GM21515 (cell line): ENCODE data around the gene C5.

Experiments used
- ATAC-seq: cut with Tn5 transposase; IDR thresholded peaks from one replicate; pipeline ENCODE4 v1.9.1; 2021; ENCODE audit not compliant: unreplicated experiment

The C5 gene

DNA sequence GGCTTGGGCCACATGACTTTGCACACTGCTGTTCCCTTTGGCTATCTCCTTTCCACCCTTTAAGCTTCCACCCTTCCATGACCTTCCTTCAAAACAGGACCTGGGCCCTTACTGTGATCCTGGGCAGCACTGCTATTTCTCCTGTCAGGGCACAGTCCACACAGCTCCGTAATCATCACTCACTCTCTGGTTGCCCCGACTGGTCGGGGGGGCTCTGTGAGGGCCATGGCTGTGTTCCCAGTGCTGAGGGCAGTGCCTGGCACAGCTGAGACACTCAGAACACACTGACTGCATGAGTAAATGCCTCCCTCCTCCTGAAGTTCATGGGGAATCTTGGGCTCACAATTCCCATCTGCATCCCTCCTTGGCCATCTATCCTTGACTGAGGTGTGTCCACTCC lies 135.7 kb downstream of the C5 start:
- ATAC-seq: no peak

DNA sequence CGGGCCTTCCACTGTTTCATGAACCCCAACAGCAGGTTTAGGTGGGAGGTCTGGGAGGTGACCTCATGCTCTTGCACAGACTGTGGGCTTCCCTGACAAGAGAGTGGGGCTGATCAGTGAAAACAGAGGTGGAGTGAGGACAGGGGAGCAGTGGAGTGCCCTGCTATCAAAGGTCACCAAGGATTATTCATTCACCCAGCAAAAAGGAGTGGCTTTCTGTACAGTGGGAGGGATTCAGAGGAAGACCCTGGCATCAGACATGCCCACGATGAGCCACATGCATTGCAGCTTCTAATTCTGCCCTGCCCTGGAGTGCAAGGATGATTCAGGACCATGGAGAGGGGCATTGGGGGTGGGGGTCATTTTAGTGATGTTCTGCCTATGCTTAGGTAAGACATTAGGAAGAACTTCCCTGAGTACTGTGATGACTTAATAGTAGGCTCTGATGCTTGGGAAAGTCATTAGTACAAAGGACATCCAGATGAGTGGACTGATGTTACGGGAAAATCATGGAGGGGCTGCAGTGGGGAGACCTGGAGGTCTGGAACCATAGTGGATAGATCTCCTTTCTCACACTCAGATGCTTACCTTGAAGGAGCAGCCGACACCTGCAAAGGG lies 136.3 kb downstream of the C5 start:
- ATAC-seq: no peak

DNA sequence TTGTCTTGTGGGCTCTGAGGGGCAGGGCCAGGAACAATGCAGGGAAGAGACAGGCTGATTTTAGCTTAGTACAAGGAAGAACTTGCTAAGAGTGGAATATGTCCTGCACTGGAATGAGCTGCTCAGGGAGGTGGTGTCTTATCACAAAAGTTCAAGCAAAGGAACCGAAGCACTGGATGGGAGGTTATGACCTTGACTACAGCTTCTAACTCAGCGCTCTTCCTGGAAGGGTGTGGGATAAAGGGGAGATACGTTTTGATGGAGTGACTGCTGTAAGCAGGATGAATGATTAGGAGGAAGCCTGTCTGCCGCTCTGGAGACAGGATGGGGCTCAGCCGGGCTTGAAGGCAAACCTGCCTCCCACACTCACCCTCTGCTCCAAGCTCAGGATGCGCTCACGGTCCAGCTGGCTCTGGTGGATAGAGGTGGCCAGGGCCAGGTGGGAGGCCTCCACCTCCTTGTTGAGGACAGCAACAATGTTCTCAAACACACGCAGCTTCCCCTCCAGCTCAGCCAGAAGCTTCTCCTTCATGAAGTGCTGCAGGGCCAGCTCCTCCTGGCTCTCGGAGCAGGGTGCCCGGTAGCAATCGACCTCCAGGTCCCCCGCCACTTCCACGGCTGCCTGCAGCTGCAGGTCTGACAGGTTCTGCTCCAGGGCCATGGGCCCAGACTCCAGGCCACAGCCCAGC lies 137.0 kb downstream of the C5 start:
- ATAC-seq: no peak

DNA sequence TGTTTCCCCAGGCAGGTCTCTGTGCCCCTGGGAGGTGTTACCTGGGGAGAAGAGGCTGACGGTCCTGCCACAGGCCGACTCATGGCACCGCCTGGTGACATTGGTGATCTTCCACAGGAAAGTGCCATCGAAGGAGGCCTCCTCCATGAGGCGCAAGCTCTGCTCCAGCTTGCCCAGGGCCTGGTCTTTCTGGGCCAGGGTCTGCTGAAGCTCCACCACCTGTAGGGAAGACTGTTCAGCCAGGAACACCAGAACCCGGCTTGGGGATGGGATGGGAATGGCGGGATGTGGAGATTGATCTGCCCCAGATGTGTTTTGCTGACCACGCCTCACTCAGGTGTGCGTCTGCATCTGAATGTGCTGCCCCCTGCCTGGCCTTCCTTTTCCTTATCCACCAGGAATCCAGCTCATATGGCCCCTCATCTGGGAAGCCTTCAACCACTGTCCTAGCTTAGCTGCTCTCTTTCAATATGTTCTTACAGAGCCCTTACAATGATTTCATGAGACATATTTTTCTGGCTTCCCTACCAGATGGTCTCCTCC lies 138.7 kb downstream of the C5 start:
- no peak for ATAC-seq

DNA sequence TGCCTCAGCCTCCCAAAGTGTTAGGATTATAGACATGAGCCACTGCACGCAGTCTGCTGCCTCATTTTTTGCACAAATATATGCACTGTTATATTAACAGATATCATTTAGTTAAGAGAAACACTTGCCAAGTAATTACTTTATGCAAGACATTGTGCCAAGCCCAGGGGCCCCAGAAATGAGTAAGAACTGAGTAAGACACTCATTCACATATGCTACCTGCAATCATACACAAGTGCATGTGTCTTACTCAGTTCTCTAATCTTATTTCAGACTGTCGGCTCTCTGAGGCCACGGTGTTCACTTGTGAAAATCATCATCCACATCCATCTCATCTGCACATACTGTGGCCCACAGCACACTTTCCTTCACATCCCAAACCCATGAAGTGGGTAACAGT lies 139.4 kb downstream of the C5 start:
- no peak for ATAC-seq

DNA sequence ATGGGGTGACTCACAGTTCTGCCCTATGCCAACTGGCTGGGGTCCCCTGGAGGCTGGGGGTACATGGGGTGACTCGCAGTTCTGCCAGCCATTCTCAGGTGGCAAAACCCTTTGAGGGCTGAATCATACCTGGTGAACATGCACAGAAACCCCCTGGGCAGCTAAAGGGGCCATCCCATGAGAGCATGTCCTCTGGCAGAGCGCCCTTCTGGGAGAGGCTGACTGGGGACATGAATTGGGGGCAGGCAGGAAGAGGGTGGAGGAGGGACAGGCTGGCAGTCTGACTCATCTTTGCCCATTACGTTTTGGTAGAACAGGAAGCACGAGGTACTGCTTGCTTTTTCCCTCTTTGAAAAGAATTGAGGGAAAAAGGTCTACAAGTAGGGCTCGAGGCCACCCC lies 140.2 kb downstream of the C5 start:
- no peak for ATAC-seq

DNA sequence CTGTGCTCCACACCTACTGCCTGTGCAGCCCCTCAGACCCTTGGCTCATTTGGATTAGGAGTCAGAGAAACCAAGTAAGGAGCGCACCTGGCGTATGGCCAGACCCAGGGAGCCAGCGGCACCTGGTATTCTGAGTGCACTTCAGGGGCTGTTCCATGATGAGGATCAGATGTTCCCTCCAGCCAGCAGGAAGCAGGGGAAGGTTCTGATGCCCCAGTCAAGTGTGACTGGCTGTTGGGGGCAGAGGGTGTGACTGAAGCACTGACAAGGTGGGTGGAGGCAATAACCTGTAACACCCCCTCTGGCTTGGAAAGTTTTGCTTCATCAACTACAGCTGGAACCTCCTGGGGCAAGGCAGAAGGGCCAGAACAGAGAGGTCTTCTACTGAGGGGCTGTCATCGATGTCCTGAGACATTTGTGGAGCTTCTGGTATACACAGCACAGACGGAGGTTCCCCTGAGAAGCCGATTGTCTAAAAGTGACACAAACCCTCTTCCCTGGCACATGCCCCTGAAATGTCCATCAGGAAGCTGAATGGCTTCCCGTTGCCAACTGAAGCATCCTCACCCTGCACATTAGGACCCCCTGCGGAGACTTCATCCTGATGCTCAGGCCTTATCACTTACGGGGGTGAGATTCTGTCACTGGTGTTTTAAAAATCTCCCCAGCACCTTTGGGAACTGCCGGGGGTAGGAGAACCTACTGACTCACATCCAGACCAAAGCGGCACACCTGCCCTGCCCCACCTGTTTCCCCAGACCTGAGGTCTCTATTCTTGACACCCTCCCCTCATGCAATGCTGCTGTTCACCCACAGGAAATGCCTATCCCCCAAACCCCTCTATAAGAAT lies 144.5 kb downstream of the C5 start:
- no peak for ATAC-seq

DNA sequence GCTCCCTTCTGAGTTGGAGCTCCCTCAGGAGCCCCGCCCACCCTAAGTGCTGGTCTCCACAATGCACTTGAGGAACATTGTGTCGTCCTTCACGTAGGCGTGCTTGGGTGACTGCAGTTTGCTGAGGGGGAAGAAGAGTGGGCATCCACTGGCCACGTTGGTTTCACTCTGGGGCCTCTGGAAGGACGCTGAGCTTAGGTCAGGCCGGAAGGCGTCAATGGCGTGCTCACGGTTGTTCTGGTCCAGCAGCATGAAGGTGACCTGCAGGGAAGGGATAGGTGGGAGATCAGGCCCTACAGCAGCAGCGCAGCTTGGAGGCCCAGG lies 145.1 kb downstream of the C5 start:
- no peak for ATAC-seq

DNA sequence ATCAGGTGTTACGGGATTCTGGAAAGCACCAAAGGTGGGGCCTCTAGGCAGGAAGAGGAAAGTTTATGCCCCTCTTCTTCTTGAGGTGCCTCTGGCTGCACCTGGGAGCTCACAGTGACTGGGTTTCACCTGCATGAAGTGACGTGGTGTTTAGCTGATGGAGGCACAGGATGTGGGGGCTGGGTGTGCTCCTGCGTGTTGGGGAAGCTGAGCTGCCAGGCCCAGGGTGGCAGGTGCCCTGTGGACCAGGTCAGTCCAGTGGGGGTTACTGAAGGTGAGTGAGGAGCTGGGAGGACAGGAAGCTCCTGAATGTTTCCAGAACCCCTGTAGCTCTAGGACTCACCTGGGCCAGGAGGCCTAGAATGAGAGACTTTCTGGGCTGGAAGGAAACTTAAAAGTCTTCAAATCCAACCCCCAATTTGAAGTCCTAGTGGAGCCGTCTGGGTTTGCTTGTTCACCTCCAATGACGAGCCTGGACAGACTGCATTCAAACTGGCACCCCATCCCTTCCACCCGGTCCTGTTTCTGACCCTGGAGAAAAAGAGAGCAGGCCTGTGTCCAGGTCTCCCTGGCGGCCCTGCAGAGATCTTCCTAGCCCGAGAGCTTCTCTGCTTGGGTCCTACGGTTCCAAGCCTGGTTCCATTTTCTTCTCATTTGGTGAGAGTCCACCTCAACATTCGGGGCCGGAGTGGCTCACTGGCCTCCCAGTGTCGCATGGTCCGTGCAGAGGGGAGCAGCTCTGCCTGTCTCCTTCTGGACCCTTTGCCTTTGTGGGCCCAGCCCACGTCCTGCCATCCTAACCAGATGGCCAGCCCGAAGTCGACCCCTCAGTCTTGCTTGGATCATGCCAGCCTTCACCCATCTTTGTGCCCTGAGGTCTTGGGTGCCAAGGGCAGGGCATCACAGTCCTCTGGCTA lies 145.8 kb downstream of the C5 start:
- ATAC-seq: no peak

DNA sequence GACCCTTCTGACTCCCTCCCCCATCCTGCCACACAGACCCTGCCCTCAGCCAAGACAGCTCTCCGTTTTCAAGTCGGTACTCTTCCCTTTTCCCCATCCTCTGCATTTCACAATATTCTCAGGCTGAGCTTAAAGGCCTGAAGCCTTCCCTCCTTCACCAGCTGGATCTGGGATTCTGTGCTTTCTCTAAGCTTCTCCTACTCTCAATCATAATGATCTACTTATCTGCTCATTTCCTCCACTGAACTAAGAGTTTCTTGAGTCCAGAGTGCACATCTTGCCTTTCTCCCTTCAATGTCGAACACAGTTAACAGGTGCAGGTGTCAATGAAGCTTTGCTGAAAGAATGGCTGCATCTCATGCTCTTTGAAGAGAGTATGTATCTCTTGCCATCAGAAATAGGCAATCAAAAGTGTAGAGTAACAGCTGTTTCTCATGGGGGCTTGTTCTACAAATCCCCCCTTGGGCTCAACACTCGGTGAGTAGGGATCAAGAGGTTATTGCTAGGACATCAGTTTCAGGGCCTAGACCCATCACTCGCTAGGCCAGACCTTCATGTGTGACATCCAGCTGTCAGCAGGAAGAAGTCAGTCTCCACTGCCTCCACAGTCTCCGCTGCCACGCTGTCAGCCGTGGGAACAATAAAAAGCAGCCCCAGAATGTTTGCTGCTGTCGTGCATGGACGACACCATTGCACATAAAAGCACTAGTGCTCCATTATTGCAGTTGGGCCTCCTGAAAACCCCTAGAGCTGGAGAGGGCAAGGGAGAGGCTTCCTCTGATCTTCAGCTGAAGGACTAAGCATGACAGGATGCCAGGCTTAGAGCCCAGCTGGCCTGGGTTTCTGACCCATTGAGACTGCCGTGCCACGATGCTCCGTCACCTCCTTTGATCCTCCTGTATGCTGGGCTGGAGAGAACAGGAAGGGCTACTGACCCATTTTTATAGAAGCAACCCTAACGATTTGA lies 147.2 kb downstream of the C5 start:
- no peak for ATAC-seq
